Erythroblast (primary cell): ENCODE measurements around the gene PKP2.

Experiments used
- GATA1 ChIP-seq: IDR thresholded peaks from 2 replicates; pipeline ENCODE4 v1.6.1; 2011; ENCODE audit warnings: low read depth, mild to moderate bottlenecking, control low read depth, low read length, moderate library complexity
- POLR2A ChIP-seq: IDR thresholded peaks from 2 replicates; pipeline ENCODE4 v1.6.1; 2011; ENCODE audit warnings: mild to moderate bottlenecking, low read length

GRCh38 chr12:32783029-32783428, 113.5 kb downstream of the PKP2 start:
- no peak for TF ChIP-seq POLR2A
- TF ChIP-seq GATA1, result no peak
